Measurements from ENCODE around the gene SYNDIG1.

SYNDIG1 gene

GRCh38 chr20:24664266-24664986 lies 195.0 kb downstream of the SYNDIG1 start:
- no peak for FAIRE-seq

GRCh38 chr20:24665196-24665595 lies 195.8 kb downstream of the SYNDIG1 start:
- no peak for FAIRE-seq

GRCh38 chr20:24665741-24666191 lies 196.3 kb downstream of the SYNDIG1 start:
- FAIRE-seq = no peak

- FAIRE-seq = no peak
Observed at GRCh38 chr20:24667689-24668383, 198.4 kb downstream of the SYNDIG1 start.

GRCh38 chr20:24668384-24668702 lies 198.9 kb downstream of the SYNDIG1 start:
- FAIRE-seq = no peak

GRCh38 chr20:24668791-24669190 lies 199.4 kb downstream of the SYNDIG1 start:
- FAIRE-seq = no peak

GRCh38 chr20:24669701-24670100 lies 200.3 kb downstream of the SYNDIG1 start:
- no peak for FAIRE-seq

GRCh38 chr20:24670341-24670872 lies 201.0 kb downstream of the SYNDIG1 start:
- FAIRE-seq = no peak

GRCh38 chr20:24670981-24671380 lies 201.6 kb downstream of the SYNDIG1 start:
- no peak for FAIRE-seq

GRCh38 chr20:24672181-24672880 lies 202.9 kb downstream of the SYNDIG1 start:
- no peak for FAIRE-seq

GRCh38 chr20:24672886-24673677 lies 203.7 kb downstream of the SYNDIG1 start:
- FAIRE-seq = no peak

GRCh38 chr20:24673678-24674570 lies 204.5 kb downstream of the SYNDIG1 start:
- FAIRE-seq = no peak

GRCh38 chr20:24674921-24675605 lies 205.6 kb downstream of the SYNDIG1 start:
- no peak for FAIRE-seq

GRCh38 chr20:24675651-24676352 lies 206.4 kb downstream of the SYNDIG1 start:
- no peak for FAIRE-seq

- no peak for FAIRE-seq
Observed at GRCh38 chr20:24676353-24676977, 207.0 kb downstream of the SYNDIG1 start.

- no peak for FAIRE-seq
Observed at GRCh38 chr20:24676978-24677370, 207.5 kb downstream of the SYNDIG1 start.

GRCh38 chr20:24677626-24678315 lies 208.3 kb downstream of the SYNDIG1 start:
- FAIRE-seq = no peak

GRCh38 chr20:24678351-24679106 lies 209.1 kb downstream of the SYNDIG1 start:
- FAIRE-seq = no peak

Measured in G401.6 (cell line).